SK-N-SH (cell line): ENCODE measurements around the gene CASZ1.

Experiments
- CTCF ChIP-seq: fragments of 200-600 bp; sonication (generic); IDR thresholded peaks from 2 replicates; pipeline ENCODE4 v1.6.1; 2017; ENCODE audit warnings: antibody characterized with exemption, mild to moderate bottlenecking, moderate library complexity
- ELF1 ChIP-seq: IDR thresholded peaks from 2 replicates; pipeline ENCODE4 v1.4.0; 2012
- RCOR1 ChIP-seq: fragments of 150-350 bp; IDR thresholded peaks from 2 replicates; pipeline ENCODE4 v1.6.1; 2017; ENCODE audit warnings: antibody characterized with exemption, low read length
- TEAD4 ChIP-seq: IDR thresholded peaks from 2 replicates; pipeline ENCODE4 v1.4.0; 2012; ENCODE audit warnings: mild to moderate bottlenecking, borderline replicate concordance; ENCODE audit not compliant: insufficient read depth
- TF ChIP-seq, protein P1 (sequence below): IDR thresholded peaks from 2 replicates; pipeline ENCODE4 v1.4.0; 2012; ENCODE audit warnings: low read depth, borderline replicate concordance

GRCh38 chr1:10818262-10819197 is 22.1 kb upstream of the CASZ1 start:
- no peak for TF ChIP-seq TEAD4
- no peak for TF ChIP-seq RCOR1
- TF ChIP-seq CTCF = no peak
- TF ChIP-seq ELF1 = no peak
- TF ChIP-seq, protein P1, sequence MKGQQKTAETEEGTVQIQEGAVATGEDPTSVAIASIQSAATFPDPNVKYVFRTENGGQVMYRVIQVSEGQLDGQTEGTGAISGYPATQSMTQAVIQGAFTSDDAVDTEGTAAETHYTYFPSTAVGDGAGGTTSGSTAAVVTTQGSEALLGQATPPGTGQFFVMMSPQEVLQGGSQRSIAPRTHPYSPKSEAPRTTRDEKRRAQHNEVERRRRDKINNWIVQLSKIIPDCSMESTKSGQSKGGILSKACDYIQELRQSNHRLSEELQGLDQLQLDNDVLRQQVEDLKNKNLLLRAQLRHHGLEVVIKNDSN = no peak
